ENCODE measurements around the gene MED29.

Gene MED29, protein sequence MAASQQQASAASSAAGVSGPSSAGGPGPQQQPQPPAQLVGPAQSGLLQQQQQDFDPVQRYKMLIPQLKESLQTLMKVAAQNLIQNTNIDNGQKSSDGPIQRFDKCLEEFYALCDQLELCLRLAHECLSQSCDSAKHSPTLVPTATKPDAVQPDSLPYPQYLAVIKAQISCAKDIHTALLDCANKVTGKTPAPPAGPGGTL

DNA sequence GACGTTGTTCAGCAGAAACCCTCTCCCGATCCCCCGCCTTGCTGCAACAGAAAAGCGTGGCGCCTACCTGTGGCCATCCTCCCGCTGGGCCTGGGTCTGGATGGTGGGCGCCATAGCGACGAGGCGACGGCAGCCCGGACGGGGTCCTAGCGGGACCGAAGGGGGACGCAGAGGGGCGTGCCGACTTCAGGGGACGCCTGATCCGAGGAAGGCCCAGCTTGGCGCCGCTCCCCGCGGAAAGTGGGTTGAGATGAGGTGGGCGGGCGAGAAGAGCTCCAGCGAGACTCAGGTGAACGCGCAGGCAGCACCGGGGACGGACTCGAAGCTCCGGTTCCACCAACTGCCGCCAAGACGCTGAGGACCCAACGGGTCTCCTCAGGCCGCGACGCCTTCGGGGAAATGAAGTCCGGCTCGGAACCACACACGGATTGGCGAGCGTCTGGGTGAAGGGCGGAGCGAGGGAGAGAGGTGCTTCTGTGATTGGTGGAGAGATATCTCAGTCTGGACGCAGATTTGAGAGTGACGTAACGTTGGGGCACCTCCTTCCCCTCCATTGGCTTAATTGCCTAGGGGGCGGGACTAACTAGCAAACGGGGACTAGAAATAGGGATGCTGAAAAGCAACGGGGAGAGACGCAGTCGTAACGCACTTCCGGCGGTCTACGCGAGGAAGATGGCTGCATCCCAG, at the start of gene MED29, which contains the start of gene PAF1:
Gene MED29 (plus strand): TSS at position 628 of the 687 bp plus-strand sequence. CDS start 45 bp downstream, at position 673.
Gene PAF1 (minus strand): TSS at position 356 of the 687 bp plus-strand sequence. CDS start 242 bp downstream, at position 114.
- peak; percentile 96 for DNase-seq

- DNase-seq = peak; percentile 100
These were observed 49.2 kb upstream of the MED29 start, which contains the start of gene SAMD4B for GRCh38 chr19:39341719-39342604. Gene SAMD4B (plus strand): TSS chr19:39342421. CDS start chr19:39356894, 14,473 bp downstream.

GRCh38 chr19:39342647-39343305, 48.4 kb upstream of the MED29 start:
- DNase-seq = no peak

- no peak for DNase-seq
These were observed 45.2 kb upstream of the MED29 start for GRCh38 chr19:39345956-39346355.

DNA sequence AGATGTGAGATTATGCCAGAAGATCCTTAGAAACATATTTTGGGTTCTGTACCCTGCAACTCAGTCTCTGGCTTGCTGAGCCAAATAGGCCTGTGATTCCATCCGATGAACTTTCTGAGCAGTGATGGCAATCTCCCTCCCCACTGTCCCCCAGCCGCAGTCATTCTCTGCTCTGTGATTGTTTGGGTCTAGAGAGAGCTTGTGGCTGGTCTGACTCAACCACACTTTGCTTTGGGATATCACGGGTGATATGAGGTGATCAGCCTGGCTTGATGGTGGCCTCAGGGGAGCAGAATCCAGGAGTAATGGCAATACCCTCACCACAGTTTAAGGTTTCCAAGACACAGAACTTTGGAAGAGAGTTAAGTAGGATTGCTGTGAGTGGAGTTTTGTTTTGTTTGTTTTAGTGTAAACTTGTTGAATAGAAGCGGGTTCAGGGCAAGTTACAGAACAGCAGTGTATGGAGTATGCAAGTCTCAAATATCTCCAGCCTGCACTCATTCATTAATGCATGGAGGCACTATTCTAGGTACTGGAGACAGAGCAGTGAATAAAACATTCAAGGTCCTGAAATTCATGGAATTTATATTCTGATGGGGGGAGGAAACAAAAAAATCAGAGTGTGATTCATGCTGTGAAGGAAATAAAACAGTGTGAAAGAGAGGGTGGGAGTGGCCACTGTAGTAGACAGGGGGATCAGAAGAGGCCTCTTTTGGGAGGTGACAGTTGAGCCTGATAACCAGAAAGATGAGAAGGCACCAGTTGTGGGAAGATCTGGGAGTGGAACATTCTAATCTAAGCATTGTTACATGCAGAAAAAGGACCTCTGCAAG, 43.6 kb upstream of the MED29 start:
- no peak for DNase-seq

DNA sequence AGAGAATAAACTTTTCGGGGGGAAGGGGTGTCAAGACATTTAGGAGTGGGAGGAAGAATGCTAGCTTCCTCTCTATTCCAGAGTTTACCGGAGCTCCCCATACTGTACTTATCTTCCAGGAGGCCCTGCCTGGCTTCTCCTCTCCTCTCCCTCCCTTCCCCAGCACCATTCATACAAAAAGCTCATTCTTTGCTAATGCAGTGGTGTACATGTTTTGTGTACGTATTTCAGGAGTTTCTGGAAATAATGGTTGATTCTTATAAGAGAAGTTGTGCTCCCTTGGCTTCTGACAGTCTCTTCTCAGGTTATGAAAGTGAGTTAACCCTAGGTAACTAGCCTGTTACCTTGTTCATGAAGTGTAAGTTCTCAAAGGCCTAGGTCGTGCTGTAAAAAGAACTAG, 41.9 kb upstream of the MED29 start:
- DNase-seq = no peak

- no peak for DNase-seq
These were observed 41.0 kb upstream of the MED29 start for GRCh38 chr19:39350156-39350555.

- peak; percentile 40 for DNase-seq
These were observed 39.6 kb upstream of the MED29 start for GRCh38 chr19:39351537-39352064.

GRCh38 chr19:39352381-39353255, 38.6 kb upstream of the MED29 start:
- DNase-seq = no peak

- no peak for DNase-seq
These were observed 35.9 kb upstream of the MED29 start for GRCh38 chr19:39355253-39355652.

GRCh38 chr19:39356073-39356472, 35.1 kb upstream of the MED29 start:
- no peak for DNase-seq

DNA sequence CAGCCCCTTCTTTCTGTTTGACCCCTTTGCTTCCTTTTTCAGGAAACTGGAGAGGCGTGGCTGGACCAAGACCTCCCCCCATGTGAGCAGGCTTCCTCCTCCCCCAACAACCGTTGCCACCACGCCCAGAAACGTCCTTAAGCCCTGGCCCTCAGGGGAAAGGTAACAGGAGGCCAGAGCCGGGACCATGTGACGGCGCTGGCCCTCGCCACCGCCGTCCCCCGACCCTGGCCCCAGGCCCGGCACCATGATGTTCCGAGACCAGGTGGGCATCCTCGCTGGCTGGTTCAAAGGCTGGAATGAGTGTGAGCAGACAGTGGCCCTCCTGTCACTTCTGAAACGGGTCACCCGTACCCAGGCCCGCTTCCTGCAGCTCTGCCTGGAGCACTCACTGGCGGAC, 34.5 kb upstream of the MED29 start:
- no peak for DNase-seq

GRCh38 chr19:39359026-39359425, 32.2 kb upstream of the MED29 start:
- no peak for DNase-seq

DNA sequence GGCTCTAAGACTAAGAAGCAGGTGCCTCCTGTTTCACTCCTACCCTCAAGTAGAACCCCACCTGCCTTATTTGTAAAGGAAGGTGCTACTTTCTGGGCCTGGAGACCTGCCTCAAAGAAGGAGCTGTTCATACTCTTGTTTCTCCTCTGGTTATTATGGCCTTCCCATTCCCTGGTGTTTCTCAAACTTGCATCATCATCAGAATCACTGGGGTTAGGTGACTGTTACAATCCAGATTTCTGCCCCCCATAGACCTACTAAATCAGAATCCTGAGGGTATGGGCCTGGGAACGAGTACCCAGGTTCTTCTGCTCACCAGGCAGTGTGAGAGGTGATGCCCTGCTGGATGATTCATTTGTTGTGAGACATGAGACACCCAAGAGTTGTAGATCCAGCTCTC, 30.6 kb upstream of the MED29 start:
- no peak for DNase-seq

DNA sequence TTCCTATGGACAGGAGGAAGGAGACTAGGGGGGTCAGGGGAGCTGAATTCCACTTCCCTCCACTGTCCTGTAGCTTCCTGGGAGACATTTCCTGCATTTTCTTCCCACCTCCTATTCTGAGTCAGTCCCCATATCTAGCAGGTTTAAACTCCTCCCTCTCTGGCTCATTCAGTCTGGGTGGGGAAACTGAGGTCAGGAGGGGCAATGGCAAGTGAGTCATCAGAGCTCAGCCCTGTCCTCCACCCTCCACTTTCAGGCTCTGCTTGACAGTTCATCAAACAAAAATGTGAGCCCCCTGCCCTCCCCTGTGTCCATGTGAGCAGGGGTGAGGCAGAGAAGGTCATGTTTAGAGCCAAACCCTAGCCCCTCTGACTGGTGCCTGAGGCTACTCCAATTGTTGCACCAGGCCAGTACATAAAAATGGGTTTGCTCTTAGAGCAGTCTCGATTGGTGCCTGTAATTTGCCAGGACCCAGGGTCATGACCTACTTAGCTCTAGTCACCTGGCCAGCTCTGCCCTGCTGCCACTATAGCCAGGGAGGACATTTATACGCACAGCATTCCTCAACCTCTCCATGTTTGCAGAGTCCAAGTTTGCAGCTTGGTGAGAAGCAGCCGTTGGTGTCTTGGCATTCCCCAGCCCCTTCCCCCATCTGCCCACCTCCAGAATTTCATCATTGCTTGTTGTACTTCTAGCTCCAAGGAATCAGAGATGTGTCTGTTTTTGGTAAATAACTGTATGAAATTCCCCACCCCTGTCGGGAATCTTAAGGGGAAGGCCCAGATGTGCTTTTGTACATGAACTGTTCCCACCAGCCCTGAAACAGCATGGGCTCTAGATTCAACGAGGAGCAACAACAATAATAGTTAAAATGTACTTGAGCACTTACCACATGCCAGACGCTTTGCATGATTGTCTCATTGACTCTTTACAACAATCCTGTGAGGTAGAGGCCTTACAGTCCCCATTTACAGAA, 28.2 kb upstream of the MED29 start:
- no peak for DNase-seq

GRCh38 chr19:39363901-39364457, 27.2 kb upstream of the MED29 start:
- no peak for DNase-seq

DNA sequence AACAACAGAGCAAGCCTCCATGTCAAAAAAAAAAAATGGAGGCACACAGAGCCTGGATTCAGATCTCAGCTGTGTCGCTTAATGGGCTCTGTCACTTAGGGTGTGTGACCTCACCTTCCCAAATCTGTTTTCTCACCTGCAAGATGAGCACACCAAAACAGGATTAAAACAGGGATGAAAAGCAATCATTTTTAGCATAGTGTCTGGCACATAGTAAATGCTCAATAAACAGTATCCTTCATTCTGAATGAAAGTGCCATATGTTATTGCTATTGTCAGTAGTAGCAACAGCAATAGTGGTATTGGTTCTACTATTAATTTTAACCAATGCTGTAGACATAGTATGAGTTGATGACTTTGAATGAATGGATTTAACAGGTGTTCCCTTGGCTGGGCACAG, 25.6 kb upstream of the MED29 start:
- DNase-seq = no peak

DNA sequence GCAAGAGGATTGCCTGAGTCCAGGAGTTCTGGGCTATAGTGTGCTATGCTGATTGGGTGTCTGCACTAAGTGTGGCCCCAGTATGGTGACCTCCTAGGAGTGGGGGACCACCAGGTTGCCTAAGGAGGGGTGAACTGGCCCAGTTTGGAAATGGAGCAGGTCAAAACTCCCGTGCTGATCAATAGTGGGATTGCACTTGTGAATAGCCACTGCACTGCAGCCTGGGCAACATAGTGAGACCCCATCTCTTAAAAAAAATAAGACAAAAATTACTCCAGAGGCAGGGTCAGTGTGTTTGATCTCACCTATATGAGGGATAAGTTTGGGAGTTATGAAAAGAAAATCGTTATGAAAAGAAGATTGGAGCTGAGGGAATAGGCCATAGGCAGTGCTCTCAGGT, 22.0 kb upstream of the MED29 start:
- DNase-seq = no peak

DNA sequence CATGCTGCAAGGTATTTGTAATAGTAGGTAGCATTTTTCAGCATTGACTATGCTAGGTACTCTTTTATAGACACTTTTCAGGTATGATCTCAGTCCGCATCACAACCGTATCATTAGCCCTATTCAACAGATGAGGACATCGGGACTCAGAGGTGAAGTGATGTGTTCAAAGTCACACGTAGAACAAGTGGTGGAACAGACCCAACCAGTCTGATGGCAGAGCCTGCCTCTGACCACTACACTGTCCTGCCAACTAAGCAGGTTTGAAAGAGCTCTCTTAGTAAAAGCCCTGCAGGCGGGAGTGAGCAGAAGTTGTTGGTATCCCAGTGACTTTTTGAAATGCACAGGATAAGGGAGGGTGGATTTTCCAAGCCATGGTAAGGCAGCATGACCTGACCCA, 20.4 kb upstream of the MED29 start:
- no peak for DNase-seq
